HG02885 (cell line): ENCODE measurements around the gene PDSS2.
"Not testable (repeated sequence)": the region's sequence is repeated elsewhere in the genome, so short reads cannot be mapped to it uniquely, and the experiment has no call there.

Experiments used
- ATAC-seq: cut with Tn5 transposase; IDR thresholded peaks from one replicate; pipeline ENCODE4 v1.9.1; 2021; ENCODE audit warnings: mild to moderate bottlenecking; ENCODE audit not compliant: unreplicated experiment, poor library complexity

PDSS2 gene

GRCh38 chr6:107383705-107384104 lies 75.7 kb downstream of the PDSS2 start:
- no peak for ATAC-seq

DNA sequence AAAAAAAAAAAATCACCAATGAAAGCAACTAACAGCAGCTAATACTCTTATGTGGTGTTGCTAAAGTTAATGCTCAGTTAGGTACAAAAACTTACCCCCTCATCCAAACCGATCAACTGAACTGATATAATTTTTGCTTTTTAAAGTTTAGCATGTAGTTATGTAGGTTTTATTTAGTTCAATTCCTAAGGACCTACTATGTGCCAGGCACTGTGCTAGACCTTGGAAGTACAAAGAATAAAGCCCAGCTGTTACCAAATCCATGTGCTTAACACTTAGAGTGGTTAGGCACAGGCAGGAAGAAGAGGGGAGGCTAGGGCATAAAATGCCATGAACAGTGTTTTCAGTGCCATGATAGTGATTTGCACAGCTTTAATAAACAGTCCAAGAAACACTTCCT lies 85.1 kb downstream of the PDSS2 start:
- no peak for ATAC-seq

GRCh38 chr6:107369493-107369892 lies 89.9 kb downstream of the PDSS2 start:
- no peak for ATAC-seq

DNA sequence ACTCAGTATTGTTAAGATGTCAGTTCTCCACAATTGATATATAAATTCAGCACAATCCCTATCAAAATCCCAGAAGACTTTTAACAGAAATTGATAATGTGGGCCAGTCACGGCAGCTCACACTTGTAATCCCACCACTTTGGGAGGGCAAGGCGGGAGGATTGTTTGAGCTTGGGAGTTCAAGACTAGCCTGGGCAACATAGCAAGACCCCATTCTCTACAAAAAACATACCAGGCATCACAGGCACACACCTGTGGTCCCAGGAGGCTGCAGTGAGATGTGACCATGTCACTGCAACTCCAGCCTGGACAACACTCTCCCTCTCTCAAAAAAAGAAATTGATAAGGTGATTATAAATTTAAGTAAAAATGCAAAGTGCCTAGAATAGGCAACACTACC lies 90.9 kb downstream of the PDSS2 start:
- ATAC-seq: no peak

- ATAC-seq: not testable (repeated sequence)
Observed at GRCh38 chr6:107364173-107364572, 95.2 kb downstream of the PDSS2 start.

DNA sequence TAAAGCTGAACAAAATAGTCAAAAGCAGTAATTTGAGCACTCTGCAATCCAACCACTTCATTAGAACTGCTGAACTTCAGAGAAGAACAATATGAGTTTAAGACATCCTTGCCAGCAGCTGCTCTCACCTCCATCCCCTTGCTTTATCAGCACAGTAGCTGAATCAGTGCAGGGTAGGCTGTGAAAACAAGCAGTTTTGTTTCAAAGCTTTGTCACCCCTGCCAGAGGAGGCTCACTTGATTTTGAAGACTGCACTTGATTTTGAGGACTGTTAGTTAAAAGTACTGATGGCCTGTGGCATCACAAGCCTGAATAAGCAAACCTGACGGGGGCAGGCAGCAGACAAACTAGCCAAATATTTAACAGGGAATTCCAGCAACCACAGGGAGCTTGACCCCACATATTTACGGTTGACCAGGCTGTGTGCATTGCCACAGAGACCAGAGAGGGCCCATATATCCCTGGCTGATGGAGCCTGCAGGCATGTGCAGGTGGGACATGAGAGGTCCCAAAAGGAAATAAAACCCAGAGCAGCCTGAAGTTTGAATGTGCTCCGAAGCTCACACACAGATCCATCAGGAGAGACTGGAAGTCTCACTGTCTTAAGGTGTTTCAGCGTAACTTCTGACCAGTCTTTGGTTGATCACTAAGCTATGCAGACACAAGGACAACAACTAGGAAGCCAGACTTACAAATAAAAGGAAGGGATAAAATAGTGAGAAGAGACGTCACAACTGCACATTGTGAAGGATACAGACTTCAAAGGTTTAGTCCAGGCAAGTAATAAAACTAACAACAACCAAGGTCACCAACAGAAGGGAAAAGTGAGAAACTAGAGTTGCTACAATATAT lies 97.4 kb downstream of the PDSS2 start:
- ATAC-seq: no peak

- ATAC-seq: no peak
Observed at GRCh38 chr6:107360476-107360875, 98.9 kb downstream of the PDSS2 start.

- no peak for ATAC-seq
Observed at GRCh38 chr6:107357842-107358241, 101.5 kb downstream of the PDSS2 start.

GRCh38 chr6:107357031-107357430 lies 102.3 kb downstream of the PDSS2 start:
- ATAC-seq: no peak

- no peak for ATAC-seq
Observed at GRCh38 chr6:107355659-107356058, 103.7 kb downstream of the PDSS2 start.

GRCh38 chr6:107354451-107354850 lies 104.9 kb downstream of the PDSS2 start:
- no peak for ATAC-seq

- no peak for ATAC-seq
Observed at GRCh38 chr6:107353773-107354382, 105.5 kb downstream of the PDSS2 start.

DNA sequence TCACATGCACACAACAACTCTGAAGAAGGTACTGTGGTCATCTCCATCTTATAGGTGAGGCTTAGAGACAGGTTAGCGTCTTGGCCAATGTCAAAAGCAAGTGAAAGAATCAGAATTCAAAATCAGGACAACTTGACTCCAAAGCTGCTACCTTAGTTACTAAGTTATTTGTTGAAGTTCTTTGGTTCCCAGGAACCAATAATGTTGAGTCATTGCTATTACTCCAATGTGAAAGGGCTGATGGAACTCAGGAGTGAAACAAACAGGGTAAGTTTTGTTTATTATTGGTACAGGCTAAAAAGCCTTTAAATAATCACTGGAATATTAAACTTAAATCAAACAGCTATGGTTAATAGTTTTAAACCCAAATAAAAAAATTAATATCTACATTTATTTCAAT lies 111.1 kb downstream of the PDSS2 start:
- no peak for ATAC-seq

DNA sequence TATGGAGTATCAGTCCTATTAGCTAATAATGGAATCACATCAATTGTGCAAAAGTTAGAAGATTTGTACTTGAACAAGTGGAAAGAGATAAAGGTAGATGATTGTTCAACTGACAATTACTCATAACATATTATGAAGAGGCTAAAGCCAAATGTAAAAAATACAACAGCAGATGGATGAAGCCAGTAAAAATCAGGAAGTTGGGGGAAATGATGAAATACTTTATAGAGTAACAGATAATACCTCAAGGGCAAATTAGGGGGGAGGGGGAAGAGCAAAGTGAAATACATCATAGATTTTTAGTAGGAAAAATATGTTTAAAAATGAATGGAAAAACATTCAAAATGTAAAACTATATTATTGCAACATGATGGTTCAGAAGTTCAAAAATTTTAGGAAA lies 114.0 kb downstream of the PDSS2 start:
- ATAC-seq: no peak

- ATAC-seq: no peak
Observed at GRCh38 chr6:107344981-107345380, 114.4 kb downstream of the PDSS2 start.

GRCh38 chr6:107344383-107344782 lies 115.0 kb downstream of the PDSS2 start:
- ATAC-seq: no peak

DNA sequence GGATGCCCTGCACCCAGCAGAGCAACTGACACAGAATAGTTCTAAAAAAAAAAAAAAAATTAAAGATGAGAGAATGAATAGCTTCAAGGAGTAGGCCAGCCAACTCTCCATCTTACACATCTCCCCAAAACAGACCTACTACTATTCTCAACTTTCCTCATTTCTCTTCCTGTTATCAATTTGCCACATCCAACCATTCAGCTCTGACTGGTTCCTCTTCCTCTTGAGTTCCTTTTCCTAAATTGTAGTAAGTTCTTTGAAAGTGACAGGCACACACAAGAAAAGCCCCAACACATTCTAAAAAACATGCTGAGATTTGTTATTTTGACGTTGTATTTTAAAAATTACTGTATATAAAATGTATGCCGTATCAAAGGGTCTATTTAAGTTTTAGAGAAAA lies 117.2 kb downstream of the PDSS2 start:
- ATAC-seq: no peak

DNA sequence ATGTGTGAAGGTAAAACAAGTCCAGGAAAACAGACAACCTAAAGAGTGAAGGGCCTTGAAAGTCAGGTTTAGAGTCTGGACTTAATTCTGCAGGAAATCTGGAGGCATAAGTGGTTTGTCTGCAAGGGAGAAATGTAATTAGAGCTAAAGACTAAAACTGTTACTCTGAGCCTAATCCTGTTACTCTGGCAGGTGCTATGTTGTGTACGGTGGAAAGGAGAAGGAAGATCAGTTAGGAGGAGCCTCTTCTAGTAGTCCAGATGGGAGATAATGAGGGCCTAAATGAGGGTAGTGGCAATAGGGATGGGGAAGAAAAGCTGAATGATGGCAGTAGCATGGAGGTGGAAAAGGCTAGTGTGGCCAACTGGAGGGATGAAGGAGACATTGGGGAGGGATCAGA lies 118.5 kb downstream of the PDSS2 start:
- no peak for ATAC-seq

- no peak for ATAC-seq
Observed at GRCh38 chr6:107337191-107337741, 122.1 kb downstream of the PDSS2 start.

GRCh38 chr6:107334026-107334425 lies 125.3 kb downstream of the PDSS2 start:
- ATAC-seq: no peak

- ATAC-seq: no peak
Observed at GRCh38 chr6:107333491-107333890, 125.9 kb downstream of the PDSS2 start.
